DOHH2 (cell line): ENCODE data around the gene CSTB.

Source experiments
- EZH2phosphoT487 ChIP-seq: fragments of 200-600 bp; sonication (generic); IDR thresholded peaks from 2 replicates; pipeline ENCODE4 v1.6.1; 2017; ENCODE audit warnings: borderline replicate concordance, mild to moderate bottlenecking, antibody characterized with exemption, low read length, moderate library complexity, mixed read lengths
- TF ChIP-seq, protein P1 (sequence below): fragments of 200-600 bp; sonication (generic); IDR thresholded peaks from one replicate; pipeline ENCODE4 v1.5.1; 2014; ENCODE audit warnings: antibody characterized with exemption, mild to moderate bottlenecking, low read depth, low read length; ENCODE audit not compliant: poor library complexity, severe bottlenecking

DNA sequence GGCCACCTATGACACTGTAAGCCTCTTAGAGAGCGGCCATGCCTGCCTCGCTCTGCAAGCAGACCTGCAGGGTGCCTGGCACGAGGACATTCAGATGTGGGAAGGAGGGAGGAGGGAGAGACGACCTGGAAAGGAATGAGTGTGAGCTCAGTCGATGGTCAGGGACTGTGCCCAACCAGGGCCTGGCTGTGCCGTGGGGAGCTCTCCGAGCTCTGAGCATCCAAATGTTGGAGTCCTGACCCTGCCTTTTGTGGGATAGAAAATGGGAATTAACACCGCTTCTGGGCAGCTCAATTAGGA lies 7.3 kb downstream of the CSTB start:
- TF ChIP-seq, protein P1, sequence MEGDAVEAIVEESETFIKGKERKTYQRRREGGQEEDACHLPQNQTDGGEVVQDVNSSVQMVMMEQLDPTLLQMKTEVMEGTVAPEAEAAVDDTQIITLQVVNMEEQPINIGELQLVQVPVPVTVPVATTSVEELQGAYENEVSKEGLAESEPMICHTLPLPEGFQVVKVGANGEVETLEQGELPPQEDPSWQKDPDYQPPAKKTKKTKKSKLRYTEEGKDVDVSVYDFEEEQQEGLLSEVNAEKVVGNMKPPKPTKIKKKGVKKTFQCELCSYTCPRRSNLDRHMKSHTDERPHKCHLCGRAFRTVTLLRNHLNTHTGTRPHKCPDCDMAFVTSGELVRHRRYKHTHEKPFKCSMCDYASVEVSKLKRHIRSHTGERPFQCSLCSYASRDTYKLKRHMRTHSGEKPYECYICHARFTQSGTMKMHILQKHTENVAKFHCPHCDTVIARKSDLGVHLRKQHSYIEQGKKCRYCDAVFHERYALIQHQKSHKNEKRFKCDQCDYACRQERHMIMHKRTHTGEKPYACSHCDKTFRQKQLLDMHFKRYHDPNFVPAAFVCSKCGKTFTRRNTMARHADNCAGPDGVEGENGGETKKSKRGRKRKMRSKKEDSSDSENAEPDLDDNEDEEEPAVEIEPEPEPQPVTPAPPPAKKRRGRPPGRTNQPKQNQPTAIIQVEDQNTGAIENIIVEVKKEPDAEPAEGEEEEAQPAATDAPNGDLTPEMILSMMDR, result no peak
- TF ChIP-seq EZH2phosphoT487, result no peak
